NB4 (cell line): ENCODE measurements around the gene B3GLCT.

Experiments
- MYC ChIP-seq: IDR thresholded peaks from 2 replicates; pipeline ENCODE4 v1.6.1; 2011; ENCODE audit warnings: low read depth, low read length
- POLR2A ChIP-seq: IDR thresholded peaks from 2 replicates; pipeline ENCODE4 v1.6.1; 2011; ENCODE audit warnings: mild to moderate bottlenecking; ENCODE audit not compliant: insufficient read length; ENCODE audit errors: extremely low read depth
- TF ChIP-seq, protein P1 (sequence below): IDR thresholded peaks from one replicate; pipeline ENCODE4 v1.5.1; 2012; ENCODE audit warnings: low read depth, low read length

DNA sequence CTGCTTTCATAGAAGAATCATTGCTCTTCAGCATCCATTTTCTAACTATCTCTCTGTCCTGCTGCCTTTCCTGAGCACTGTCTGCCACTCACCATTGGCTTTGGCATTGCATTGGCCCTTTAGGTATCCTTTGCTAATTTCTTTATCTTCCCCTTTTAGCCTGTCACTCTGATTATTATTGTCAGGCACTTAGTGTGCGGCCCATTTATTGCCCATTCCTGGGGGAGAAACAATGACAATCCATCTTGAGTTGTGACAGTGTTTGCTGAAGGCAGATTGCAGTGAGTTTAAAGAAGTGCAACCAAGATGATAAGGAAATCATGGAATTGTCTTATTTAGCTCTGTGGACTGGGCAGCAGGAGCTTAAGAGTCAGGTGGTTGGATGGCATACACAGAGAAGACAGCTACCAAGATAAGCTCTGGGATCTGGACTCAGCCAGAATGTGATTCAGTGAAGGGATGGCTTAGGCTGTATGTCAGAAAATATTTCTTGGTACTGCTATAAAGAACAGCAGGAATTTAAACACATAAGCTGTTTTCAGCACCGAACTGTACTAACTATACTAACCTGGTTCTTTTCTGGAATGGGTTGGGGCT is 25.3 kb downstream of the B3GLCT start:
- TF ChIP-seq, protein P1, sequence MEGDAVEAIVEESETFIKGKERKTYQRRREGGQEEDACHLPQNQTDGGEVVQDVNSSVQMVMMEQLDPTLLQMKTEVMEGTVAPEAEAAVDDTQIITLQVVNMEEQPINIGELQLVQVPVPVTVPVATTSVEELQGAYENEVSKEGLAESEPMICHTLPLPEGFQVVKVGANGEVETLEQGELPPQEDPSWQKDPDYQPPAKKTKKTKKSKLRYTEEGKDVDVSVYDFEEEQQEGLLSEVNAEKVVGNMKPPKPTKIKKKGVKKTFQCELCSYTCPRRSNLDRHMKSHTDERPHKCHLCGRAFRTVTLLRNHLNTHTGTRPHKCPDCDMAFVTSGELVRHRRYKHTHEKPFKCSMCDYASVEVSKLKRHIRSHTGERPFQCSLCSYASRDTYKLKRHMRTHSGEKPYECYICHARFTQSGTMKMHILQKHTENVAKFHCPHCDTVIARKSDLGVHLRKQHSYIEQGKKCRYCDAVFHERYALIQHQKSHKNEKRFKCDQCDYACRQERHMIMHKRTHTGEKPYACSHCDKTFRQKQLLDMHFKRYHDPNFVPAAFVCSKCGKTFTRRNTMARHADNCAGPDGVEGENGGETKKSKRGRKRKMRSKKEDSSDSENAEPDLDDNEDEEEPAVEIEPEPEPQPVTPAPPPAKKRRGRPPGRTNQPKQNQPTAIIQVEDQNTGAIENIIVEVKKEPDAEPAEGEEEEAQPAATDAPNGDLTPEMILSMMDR, result no peak
- TF ChIP-seq POLR2A (no peak), MYC (no peak)
